Measurements from ENCODE around the gene ESR1. TPM values are rescaled to one million over a fixed set of nuclear protein-coding genes. Genes with fewer than 3 reads are reported as not detected.

Gene ESR1
- total and polyA plus RNA-seq, 2 experiments from 2014 or later = 0.09 TPM; not detected in 1

DNA sequence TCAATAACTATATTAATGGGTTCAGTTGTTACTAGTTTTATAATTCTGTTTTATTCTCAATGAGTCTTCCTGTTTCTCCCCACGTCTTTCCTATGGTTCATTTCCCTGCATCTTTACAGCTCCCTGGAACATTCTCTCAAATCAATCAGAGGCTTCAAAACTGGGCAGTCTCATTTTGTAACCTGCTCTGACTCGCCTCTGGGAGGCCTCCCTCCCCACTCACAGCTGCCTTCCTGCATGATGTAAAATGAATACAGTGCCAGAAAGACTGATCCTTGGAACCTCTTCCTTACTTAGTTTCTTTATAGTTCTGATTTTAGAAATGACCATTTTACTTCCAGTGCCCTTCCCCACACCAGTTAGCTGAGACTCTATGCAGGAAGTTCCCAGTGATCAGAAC lies 103.9 kb downstream of the ESR1 start:
- H3K79me2 ChIP-seq (ENCODE audit: insufficient read depth) = no peaks in the 10 kb centered on the region
- TF ChIP-seq EZH2 (IDR thresholded peaks at IDR 0.05; ENCODE audit: insufficient read depth, poor library complexity, severe bottlenecking) (no peak), EZH2phosphoT487 (IDR thresholded peaks at IDR 0.05; ENCODE audit: insufficient read depth, low read depth) (no peak)
- H3K4me1 ChIP-seq (ENCODE audit: insufficient read depth) = peaks cover 21% of the 10 kb centered on the region
- no peak overlapping the region for H3K9ac ChIP-seq
- H4K20me1 ChIP-seq (ENCODE audit: insufficient read depth) = no peaks in the 10 kb centered on the region
- WGBS, 2 experiments (ENCODE audit: low coverage in 1 of 2, low lambda C conversion rate in 2 of 2, missing lambda C conversion rate in 2 of 2) = 74 to 90% methylated on average over 2 of the region's 2 CpGs
- no peaks in the 10 kb centered on the region for H3K9me2 ChIP-seq (ENCODE audit: insufficient read depth)
- H2AFZ ChIP-seq = no peak overlapping the region
- peaks cover 13% of the 10 kb centered on the region for H3F3A ChIP-seq (ENCODE audit: insufficient read depth)
- H3K36me3 ChIP-seq (ENCODE audit: low read depth) = no peaks in the 10 kb centered on the region
- H3K27me3 ChIP-seq (replicated peaks; ENCODE audit: insufficient read depth) = no peaks in the 10 kb centered on the region
- DNase-seq = peak; percentile 42
- no peak overlapping the region for H3K4me3 ChIP-seq
- in situ Hi-C loops (cut with MboI) = no loop called here
- no peaks in the 10 kb centered on the region for H3K9me3 ChIP-seq (ENCODE audit: low read depth)
- H3K27ac ChIP-seq = no peak overlapping the region
- no peak overlapping the region for H3K4me2 ChIP-seq (ENCODE audit: unreplicated experiment)

DNA sequence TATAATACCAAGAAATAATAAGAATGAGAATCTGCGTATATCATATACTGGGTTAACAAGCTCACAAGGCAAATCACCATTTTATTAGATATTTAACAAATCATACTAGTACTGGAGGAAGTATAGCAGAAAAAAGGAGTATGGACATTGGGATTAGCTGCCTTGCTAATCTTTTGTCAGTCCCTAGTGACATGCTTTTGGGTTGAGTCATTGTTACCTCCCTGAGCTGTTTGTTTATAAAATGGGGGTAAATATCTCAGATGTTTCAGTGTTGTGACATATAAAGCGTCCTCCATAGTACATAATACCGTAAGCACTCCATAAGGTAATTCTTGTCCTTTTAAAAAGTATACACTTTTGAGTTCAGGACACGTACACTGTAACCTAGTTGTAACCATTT lies 107.0 kb downstream of the ESR1 start:
- H3K36me3 ChIP-seq (ENCODE audit: low read depth) = no peaks in the 10 kb centered on the region
- H3K4me1 ChIP-seq (ENCODE audit: insufficient read depth) = peaks cover 38% of the 10 kb centered on the region
- H3K4me3 ChIP-seq = no peak overlapping the region
- no peaks in the 10 kb centered on the region for H4K20me1 ChIP-seq (ENCODE audit: insufficient read depth)
- H3K79me2 ChIP-seq (ENCODE audit: insufficient read depth) = no peaks in the 10 kb centered on the region
- H3K27ac ChIP-seq = no peak overlapping the region
- H2AFZ ChIP-seq = no peak overlapping the region
- H3K9me3 ChIP-seq (ENCODE audit: low read depth) = no peaks in the 10 kb centered on the region
- peaks cover 34% of the 10 kb centered on the region for H3F3A ChIP-seq (ENCODE audit: insufficient read depth)
- no peak overlapping the region for H3K9ac ChIP-seq
- H3K27me3 ChIP-seq (replicated peaks; ENCODE audit: insufficient read depth) = no peaks in the 10 kb centered on the region
- 78 to 83% methylated on average over 4 of the region's 4 CpGs for WGBS, 2 experiments (ENCODE audit: low coverage in 1 of 2, low lambda C conversion rate in 2 of 2, missing lambda C conversion rate in 2 of 2)
- no peaks in the 10 kb centered on the region for H3K9me2 ChIP-seq (ENCODE audit: insufficient read depth)
- TF ChIP-seq EZH2phosphoT487 (IDR thresholded peaks at IDR 0.05; ENCODE audit: insufficient read depth, low read depth) (no peak), EZH2 (IDR thresholded peaks at IDR 0.05; ENCODE audit: insufficient read depth, poor library complexity, severe bottlenecking) (no peak)
- peak; percentile 14 for DNase-seq
- in situ Hi-C loops (cut with MboI) = no loop called here
- no peak overlapping the region for H3K4me2 ChIP-seq (ENCODE audit: unreplicated experiment)

DNA sequence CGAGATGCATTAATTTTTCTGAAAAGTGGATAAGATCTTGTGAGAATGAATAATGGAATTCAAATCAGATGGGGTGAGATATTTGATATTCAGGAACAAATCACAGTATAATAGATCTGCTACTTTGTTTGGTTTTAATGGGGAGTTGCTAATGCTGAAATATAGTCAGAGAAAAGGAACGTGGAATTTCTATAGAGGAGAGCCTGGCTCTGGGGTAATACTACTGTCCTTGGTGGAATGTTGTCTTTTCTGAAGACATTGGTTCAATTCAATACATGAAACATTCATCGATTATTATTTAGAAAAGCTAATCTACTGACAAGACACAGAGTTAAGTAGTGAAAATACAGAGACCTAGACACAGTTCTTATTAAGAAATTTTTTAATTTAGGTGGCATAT lies 108.6 kb downstream of the ESR1 start:
- Histone ChIP-seq H4K20me1 (ENCODE audit: insufficient read depth) (no peaks in the 10 kb centered on the region), H3K4me2 (ENCODE audit: unreplicated experiment) (peak overlapping the region; percentile 44), H2AFZ (no peak overlapping the region), H3K79me2 (ENCODE audit: insufficient read depth) (no peaks in the 10 kb centered on the region), H3K27me3 (replicated peaks; ENCODE audit: insufficient read depth) (no peaks in the 10 kb centered on the region), H3F3A (ENCODE audit: insufficient read depth) (peaks cover 34% of the 10 kb centered on the region), H3K9ac (no peak overlapping the region), H3K9me2 (ENCODE audit: insufficient read depth) (no peaks in the 10 kb centered on the region), H3K36me3 (ENCODE audit: low read depth) (no peaks in the 10 kb centered on the region), H3K9me3 (ENCODE audit: low read depth) (no peaks in the 10 kb centered on the region), H3K4me1 (ENCODE audit: insufficient read depth) (peaks cover 38% of the 10 kb centered on the region), H3K4me3 (peak overlapping the region; percentile 14; the same call in 1 of the 2 replicates), H3K27ac (peak overlapping the region; percentile 74)
- TF ChIP-seq EZH2 (IDR thresholded peaks at IDR 0.05; ENCODE audit: insufficient read depth, poor library complexity, severe bottlenecking) (no peak), EZH2phosphoT487 (IDR thresholded peaks at IDR 0.05; ENCODE audit: insufficient read depth, low read depth) (no peak)
- WGBS, 2 experiments (ENCODE audit: low coverage in 1 of 2, low lambda C conversion rate in 2 of 2, missing lambda C conversion rate in 2 of 2) = 96 to 98% methylated on average over 3 of the region's 3 CpGs
- peak; percentile 6 for DNase-seq
- in situ Hi-C loops (cut with MboI) = no loop called here

DNA sequence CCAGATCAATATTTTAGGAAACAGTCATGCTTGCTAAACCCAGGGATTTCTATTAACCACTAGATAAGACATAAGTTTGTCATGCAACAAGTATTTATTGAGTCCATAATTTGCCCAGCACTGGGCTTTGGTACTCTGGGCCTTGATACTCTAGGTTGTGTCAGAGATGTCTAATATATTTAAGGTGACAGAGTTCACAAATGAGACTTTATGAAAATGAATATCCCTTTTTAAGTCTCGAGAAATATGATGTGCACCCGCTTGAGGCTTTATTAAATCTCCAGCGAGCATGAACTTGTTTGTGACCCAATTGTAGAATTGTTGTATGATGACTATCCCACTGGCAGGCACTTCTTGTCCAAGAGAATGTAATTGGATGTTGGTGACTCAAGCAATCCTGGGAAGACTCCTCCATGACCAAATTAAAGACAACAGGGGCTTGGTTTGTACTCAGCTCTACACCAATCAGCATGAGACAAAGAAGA lies 109.2 kb downstream of the ESR1 start:
- Histone ChIP-seq H3K4me2 (ENCODE audit: unreplicated experiment) (peak overlapping the region; percentile 46), H3K36me3 (ENCODE audit: low read depth) (no peaks in the 10 kb centered on the region), H3K9ac (no peak overlapping the region), H4K20me1 (ENCODE audit: insufficient read depth) (no peaks in the 10 kb centered on the region), H2AFZ (peak overlapping the region; percentile 59), H3K4me3 (peak overlapping the region; percentile 16; the same call in 1 of the 2 replicates), H3K9me3 (ENCODE audit: low read depth) (no peaks in the 10 kb centered on the region), H3K27ac (peak overlapping the region; percentile 74), H3K27me3 (replicated peaks; ENCODE audit: insufficient read depth) (no peaks in the 10 kb centered on the region), H3K4me1 (ENCODE audit: insufficient read depth) (peaks cover 38% of the 10 kb centered on the region), H3F3A (ENCODE audit: insufficient read depth) (peaks cover 34% of the 10 kb centered on the region), H3K9me2 (ENCODE audit: insufficient read depth) (no peaks in the 10 kb centered on the region), H3K79me2 (ENCODE audit: insufficient read depth) (no peaks in the 10 kb centered on the region)
- 0 to 4% methylated on average over 3 of the region's 3 CpGs for WGBS, 2 experiments (ENCODE audit: low coverage in 1 of 2, low lambda C conversion rate in 2 of 2, missing lambda C conversion rate in 2 of 2)
- peak; percentile 95 for DNase-seq
- in situ Hi-C loops (cut with MboI) = no loop called here
- TF ChIP-seq EZH2 (IDR thresholded peaks at IDR 0.05; ENCODE audit: insufficient read depth, poor library complexity, severe bottlenecking) (no peak), EZH2phosphoT487 (IDR thresholded peaks at IDR 0.05; ENCODE audit: insufficient read depth, low read depth) (0 out of 2 replicates have a peak, but pooled peaks have one; percentile 52)
